Neural cell (in vitro differentiated cells): ENCODE results near the gene GYS2. TPM values are rescaled to one million over a fixed set of nuclear protein-coding genes. Genes with fewer than 3 reads are reported as not detected.

ENCODE experiments used
- H2AFZ ChIP-seq: fragments of 200-600, 300-800 bp; sonication (generic), shearing (Covaris generic); 2 replicates; pipeline ENCODE4 v1.6.0; 2014; ENCODE audit warnings: low read depth, mild to moderate bottlenecking, antibody characterized with exemption, low read length, moderate library complexity
- H3F3A ChIP-seq: fragments of 200-600 bp; shearing (Covaris generic); 2 replicates; pipeline ENCODE4 v1.6.1; 2016; ENCODE audit warnings: mild to moderate bottlenecking, moderate library complexity, mixed read lengths, antibody characterized with exemption, low read length; ENCODE audit not compliant: insufficient read depth, poor library complexity, severe bottlenecking
- H3K27ac ChIP-seq: fragments of 200-600, 300-800 bp; sonication (generic), shearing (Covaris generic); 2 replicates; pipeline ENCODE4 v1.5.1; 2014; ENCODE audit warnings: mild to moderate bottlenecking, low read length, moderate library complexity
- H3K27me3 ChIP-seq: fragments of 300-800, 200-600 bp; sonication (generic), shearing (Covaris generic); 2 replicates; pipeline ENCODE4 v1.6.0; 2014; ENCODE audit warnings: mild to moderate bottlenecking, low read depth, low read length, moderate library complexity; ENCODE audit not compliant: insufficient read depth
- H3K36me3 ChIP-seq: fragments of 300-800, 200-600 bp; sonication (generic), shearing (Covaris generic); 2 replicates; pipeline ENCODE4 v1.5.1; 2014; ENCODE audit warnings: mild to moderate bottlenecking, antibody characterized with exemption, low read length, moderate library complexity; ENCODE audit not compliant: insufficient read depth
- H3K4me2 ChIP-seq: fragments of 300-800, 200-600 bp; sonication (generic), shearing (Covaris generic); 2 replicates; pipeline ENCODE4 v1.6.0; 2014; ENCODE audit warnings: mild to moderate bottlenecking, low read length
- H3K4me3 ChIP-seq: fragments of 300-800, 200-600 bp; sonication (generic), shearing (Covaris generic); 2 replicates; pipeline ENCODE4 v1.5.1; 2014; ENCODE audit warnings: mild to moderate bottlenecking, low read length, moderate library complexity
- H3K79me2 ChIP-seq: fragments of 200-600 bp; shearing (Covaris generic); replicated peaks from 2 replicates; pipeline ENCODE4 v1.6.0; 2014; ENCODE audit warnings: mild to moderate bottlenecking, low read length, moderate library complexity; ENCODE audit not compliant: insufficient read depth
- H3K9ac ChIP-seq: fragments of 300-800, 200-600 bp; sonication (generic), shearing (Covaris generic); 2 replicates; pipeline ENCODE4 v1.6.1; 2016; ENCODE audit warnings: mild to moderate bottlenecking, low read length, mixed read lengths
- H3K9me2 ChIP-seq: fragments of 200-600 bp; shearing (Covaris generic); 2 replicates; pipeline ENCODE4 v1.6.1; 2016; ENCODE audit warnings: mild to moderate bottlenecking, low read length, mixed read lengths; ENCODE audit not compliant: insufficient read depth
- H3K9me3 ChIP-seq: fragments of 200-600, 300-800 bp; sonication (generic), shearing (Covaris generic); 2 replicates; pipeline ENCODE4 v1.6.1; 2016; ENCODE audit warnings: mild to moderate bottlenecking, mixed run types, low read length, moderate library complexity, mixed read lengths
- H4K20me1 ChIP-seq: fragments of 200-600 bp; shearing (Covaris generic); 2 replicates; pipeline ENCODE4 v1.6.1; 2016; ENCODE audit warnings: mild to moderate bottlenecking, mixed run types; ENCODE audit not compliant: insufficient read depth
- CTCF ChIP-seq: fragments of 450-650 bp; IDR thresholded peaks from 2 replicates; pipeline ENCODE4 v1.5.1; 2014; ENCODE audit warnings: antibody characterized with exemption, mild to moderate bottlenecking, moderate library complexity; ENCODE audit not compliant: poor library complexity, severe bottlenecking
- EP300 ChIP-seq: fragments of 450-650 bp; conservative IDR thresholded peaks from 2 replicates; pipeline ENCODE4 v1.6.1; 2014; ENCODE audit warnings: antibody characterized with exemption, mild to moderate bottlenecking, moderate library complexity; ENCODE audit not compliant: poor library complexity, severe bottlenecking
- EZH2 ChIP-seq: fragments of 200-600, 300-800 bp; shearing (Covaris generic), sonication (generic); IDR thresholded peaks from 2 replicates; pipeline ENCODE4 v1.6.1; 2014; ENCODE audit warnings: antibody characterized with exemption, low read length, borderline replicate concordance, mild to moderate bottlenecking; ENCODE audit not compliant: insufficient read depth, poor library complexity, severe bottlenecking
- MXI1 ChIP-seq: fragments of 450-650 bp; conservative IDR thresholded peaks from 2 replicates; pipeline ENCODE4 v1.6.1; 2014; ENCODE audit warnings: antibody characterized with exemption, mild to moderate bottlenecking; ENCODE audit not compliant: poor library complexity, severe bottlenecking
- POLR2AphosphoS5 ChIP-seq: IDR thresholded peaks from 2 replicates; pipeline ENCODE4 v1.6.1; 2012
- RAD21 ChIP-seq: fragments of 450-650 bp; conservative IDR thresholded peaks from 2 replicates; pipeline ENCODE4 v1.6.1; 2014; ENCODE audit warnings: antibody characterized with exemption, mild to moderate bottlenecking, moderate library complexity
- REST ChIP-seq: IDR thresholded peaks from 2 replicates; pipeline ENCODE4 v1.6.1; 2012; ENCODE audit warnings: borderline replicate concordance
- SMC3 ChIP-seq: fragments of 450-650 bp; conservative IDR thresholded peaks from 2 replicates; pipeline ENCODE4 v1.6.1; 2014; ENCODE audit warnings: antibody characterized with exemption, mild to moderate bottlenecking, moderate library complexity; ENCODE audit not compliant: poor library complexity
- TAF1 ChIP-seq: IDR thresholded peaks from 2 replicates; pipeline ENCODE4 v1.6.1; 2012; ENCODE audit warnings: low read depth
- polyA plus RNA-seq: library from polyadenylated mRNA; depleted of rRNA; stranded (reverse); fragments of >200 nt; gene quantifications from 2 replicates; pipeline ENCODE4 v1.2.3, GENCODE V29; 2014

Gene GYS2
- polyA plus RNA-seq, 1 donor from 2014 or later: not detected

- Histone ChIP-seq H3F3A (no peaks in the 10 kb centered on the region), H3K9me3 (no peaks in the 10 kb centered on the region), H3K9ac (no peak overlapping the region), H4K20me1 (no peaks in the 10 kb centered on the region), H3K36me3 (no peaks in the 10 kb centered on the region), H3K4me3 (no peak overlapping the region), H3K79me2 (peaks cover 52% of the 10 kb centered on the region), H3K9me2 (no peaks in the 10 kb centered on the region), H3K27ac (no peak overlapping the region), H3K4me2 (no peak overlapping the region), H3K27me3 (no peaks in the 10 kb centered on the region), H2AFZ (no peak overlapping the region)
- no peak for TF ChIP-seq EZH2
- no peak for TF ChIP-seq TAF1
- TF ChIP-seq REST: no peak
- TF ChIP-seq RAD21: no peak
- TF ChIP-seq POLR2AphosphoS5: no peak
- TF ChIP-seq CTCF: no peak
- TF ChIP-seq EP300: no peak
- TF ChIP-seq SMC3: no peak
- TF ChIP-seq MXI1: no peak
Observed at GRCh38 chr12:21505888-21506287, 98.8 kb downstream of the GYS2 start.

GRCh38 chr12:21502872-21503271, 101.8 kb downstream of the GYS2 start:
- H3K36me3 ChIP-seq: no peaks in the 10 kb centered on the region
- H2AFZ ChIP-seq: no peak overlapping the region
- H3K4me2 ChIP-seq: peak overlapping the region; percentile 88
- H3K79me2 ChIP-seq: peaks cover 73% of the 10 kb centered on the region
- H3K9me2 ChIP-seq: no peaks in the 10 kb centered on the region
- H3K9ac ChIP-seq: peak overlapping the region; percentile 81
- H3F3A ChIP-seq: no peaks in the 10 kb centered on the region
- peak overlapping the region; percentile 81 for H3K4me3 ChIP-seq
- peak overlapping the region; percentile 84 for H3K27ac ChIP-seq
- H3K9me3 ChIP-seq: no peaks in the 10 kb centered on the region
- no peaks in the 10 kb centered on the region for H3K27me3 ChIP-seq
- no peaks in the 10 kb centered on the region for H4K20me1 ChIP-seq
- TF ChIP-seq MXI1 (no peak), EP300 (no peak), EZH2 (no peak), REST (no peak), RAD21 (no peak)
